ENCODE data around the gene LRP3. TPM values are rescaled to one million over a fixed set of nuclear protein-coding genes. Genes with fewer than 3 reads are reported as not detected.

Gene LRP3
- total RNA-seq, 1 experiment from 2014 or later: 39.4 TPM

DNA sequence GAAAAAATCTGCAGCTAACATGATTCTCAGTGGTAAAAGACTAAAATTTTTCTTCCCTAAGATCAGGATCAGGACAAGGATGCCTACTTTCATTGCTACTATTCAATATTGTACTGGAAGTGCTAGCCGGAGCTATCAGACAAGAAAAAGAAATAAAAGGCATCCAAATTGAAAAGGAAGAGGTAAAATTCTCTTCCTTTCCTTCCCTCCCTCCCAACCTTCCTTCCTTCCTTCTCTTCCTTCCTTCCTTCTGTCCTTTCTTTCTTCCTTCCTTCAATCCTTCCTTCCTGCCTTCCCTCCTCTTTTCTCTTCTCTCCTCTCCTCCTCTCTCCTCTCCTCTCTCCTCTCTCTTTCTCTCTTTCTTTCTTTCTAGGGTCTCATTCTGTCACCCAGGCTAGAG, 26.7 kb upstream of the LRP3 start:
- no peak overlapping the region for H3K4me3 ChIP-seq (ENCODE audit: low read depth, low read length, poor library complexity, severe bottlenecking)
- no peaks in the 10 kb centered on the region for H3K9me3 ChIP-seq (ENCODE audit: low read depth, low read length, poor library complexity, severe bottlenecking)
- no TSS peak for BruUV-seq (replicated peaks)
- intact Hi-C loops (cut with micrococcal nuclease; ENCODE audit: unreplicated experiment): no loop called here
- H3K36me3 ChIP-seq (ENCODE audit: insufficient read depth, low read length, poor library complexity, severe bottlenecking): no peaks in the 10 kb centered on the region
- H3K27me3 ChIP-seq (replicated peaks; ENCODE audit: insufficient read depth, low read depth, low read length, poor library complexity): no peaks in the 10 kb centered on the region
- DNase-seq (ENCODE audit: low spot score): no peak
- POLR2A ChIA-PET (ENCODE audit: low non-redundant PET): no interaction called here
- CTCF ChIA-PET: no interaction called here
- H3K4me1 ChIP-seq (ENCODE audit: insufficient read depth, low read length, poor library complexity, severe bottlenecking): no peaks in the 10 kb centered on the region
- no peak overlapping the region for H3K27ac ChIP-seq (ENCODE audit: low read depth, low read length, poor library complexity, severe bottlenecking)
- TF ChIP-seq, protein P1, sequence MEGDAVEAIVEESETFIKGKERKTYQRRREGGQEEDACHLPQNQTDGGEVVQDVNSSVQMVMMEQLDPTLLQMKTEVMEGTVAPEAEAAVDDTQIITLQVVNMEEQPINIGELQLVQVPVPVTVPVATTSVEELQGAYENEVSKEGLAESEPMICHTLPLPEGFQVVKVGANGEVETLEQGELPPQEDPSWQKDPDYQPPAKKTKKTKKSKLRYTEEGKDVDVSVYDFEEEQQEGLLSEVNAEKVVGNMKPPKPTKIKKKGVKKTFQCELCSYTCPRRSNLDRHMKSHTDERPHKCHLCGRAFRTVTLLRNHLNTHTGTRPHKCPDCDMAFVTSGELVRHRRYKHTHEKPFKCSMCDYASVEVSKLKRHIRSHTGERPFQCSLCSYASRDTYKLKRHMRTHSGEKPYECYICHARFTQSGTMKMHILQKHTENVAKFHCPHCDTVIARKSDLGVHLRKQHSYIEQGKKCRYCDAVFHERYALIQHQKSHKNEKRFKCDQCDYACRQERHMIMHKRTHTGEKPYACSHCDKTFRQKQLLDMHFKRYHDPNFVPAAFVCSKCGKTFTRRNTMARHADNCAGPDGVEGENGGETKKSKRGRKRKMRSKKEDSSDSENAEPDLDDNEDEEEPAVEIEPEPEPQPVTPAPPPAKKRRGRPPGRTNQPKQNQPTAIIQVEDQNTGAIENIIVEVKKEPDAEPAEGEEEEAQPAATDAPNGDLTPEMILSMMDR (conservative IDR thresholded peaks at IDR 0.05; ENCODE audit: low read depth, low read length): no peak
- no peak for TF ChIP-seq EZH2 (IDR thresholded peaks at IDR 0.05; ENCODE audit: borderline replicate concordance, low read depth, low read length, poor library complexity, severe bottlenecking)

DNA sequence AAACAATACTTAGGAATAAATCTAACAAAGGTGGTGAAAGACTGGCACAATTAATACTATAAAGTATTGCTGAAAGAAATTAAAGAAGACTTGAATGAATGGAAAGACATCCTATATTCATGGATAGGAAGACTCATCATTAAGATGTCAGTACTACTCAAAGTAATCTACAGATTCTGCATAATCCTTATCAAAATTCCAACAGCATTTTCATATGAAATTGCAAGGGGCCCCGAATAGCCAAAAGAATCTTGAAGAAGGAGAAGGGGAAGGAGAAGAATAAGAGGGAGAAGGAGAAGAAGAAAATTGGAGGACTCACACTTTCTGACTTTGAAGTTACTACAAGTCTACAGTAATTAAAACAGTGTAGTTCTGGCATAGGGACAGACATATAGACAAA, 25.6 kb upstream of the LRP3 start:
- Histone ChIP-seq H3K4me3 (ENCODE audit: low read depth, low read length, poor library complexity, severe bottlenecking) (no peak overlapping the region), H3K4me1 (ENCODE audit: insufficient read depth, low read length, poor library complexity, severe bottlenecking) (no peaks in the 10 kb centered on the region), H3K36me3 (ENCODE audit: insufficient read depth, low read length, poor library complexity, severe bottlenecking) (no peaks in the 10 kb centered on the region), H3K27me3 (replicated peaks; ENCODE audit: insufficient read depth, low read depth, low read length, poor library complexity) (no peaks in the 10 kb centered on the region), H3K27ac (ENCODE audit: low read depth, low read length, poor library complexity, severe bottlenecking) (no peak overlapping the region), H3K9me3 (ENCODE audit: low read depth, low read length, poor library complexity, severe bottlenecking) (no peaks in the 10 kb centered on the region)
- intact Hi-C loops (cut with micrococcal nuclease; ENCODE audit: unreplicated experiment): no loop called here
- CTCF ChIA-PET: no interaction called here
- TF ChIP-seq, protein P1 (conservative IDR thresholded peaks at IDR 0.05; ENCODE audit: low read depth, low read length): no peak
- TF ChIP-seq EZH2 (IDR thresholded peaks at IDR 0.05; ENCODE audit: borderline replicate concordance, low read depth, low read length, poor library complexity, severe bottlenecking): no peak
- BruUV-seq (replicated peaks): no TSS peak
- POLR2A ChIA-PET (ENCODE audit: low non-redundant PET): no interaction called here
- no peak for DNase-seq (ENCODE audit: low spot score)

DNA sequence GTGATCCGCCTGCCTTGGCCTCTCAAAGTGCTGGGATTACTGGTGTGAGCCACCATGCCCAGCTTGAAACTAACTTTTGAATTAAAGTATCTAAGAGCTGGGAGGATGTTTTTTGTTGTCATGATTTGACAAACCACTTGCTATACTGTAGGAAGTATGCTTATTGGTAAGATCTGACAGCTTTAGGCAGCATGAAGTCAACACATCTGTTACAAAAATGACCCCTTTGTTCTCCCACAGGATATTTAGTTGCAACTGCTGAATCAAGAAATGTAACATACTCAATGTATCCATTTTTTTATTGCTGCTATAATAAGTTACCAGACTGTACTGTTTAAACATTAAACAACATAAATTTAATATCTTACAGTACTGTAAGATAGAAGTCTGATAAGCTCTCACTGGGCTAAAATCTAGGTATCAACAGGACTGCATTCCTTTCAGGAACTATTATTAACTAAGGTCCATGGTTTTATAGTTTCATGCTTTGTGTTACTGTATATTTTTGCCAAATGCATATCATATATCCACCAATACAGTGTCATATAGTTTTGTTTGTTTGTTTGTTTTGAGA, 22.8 kb upstream of the LRP3 start:
- Histone ChIP-seq H3K4me3 (ENCODE audit: low read depth, low read length, poor library complexity, severe bottlenecking) (no peak overlapping the region), H3K36me3 (ENCODE audit: insufficient read depth, low read length, poor library complexity, severe bottlenecking) (no peaks in the 10 kb centered on the region), H3K27ac (ENCODE audit: low read depth, low read length, poor library complexity, severe bottlenecking) (no peak overlapping the region), H3K27me3 (replicated peaks; ENCODE audit: insufficient read depth, low read depth, low read length, poor library complexity) (no peaks in the 10 kb centered on the region), H3K4me1 (ENCODE audit: insufficient read depth, low read length, poor library complexity, severe bottlenecking) (no peaks in the 10 kb centered on the region), H3K9me3 (ENCODE audit: low read depth, low read length, poor library complexity, severe bottlenecking) (no peaks in the 10 kb centered on the region)
- no TSS peak for BruUV-seq (replicated peaks)
- no peak for DNase-seq (ENCODE audit: low spot score)
- CTCF ChIA-PET: no interaction called here
- intact Hi-C loops (cut with micrococcal nuclease; ENCODE audit: unreplicated experiment): no loop called here
- TF ChIP-seq EZH2 (IDR thresholded peaks at IDR 0.05; ENCODE audit: borderline replicate concordance, low read depth, low read length, poor library complexity, severe bottlenecking): no peak
- TF ChIP-seq, protein P1 (conservative IDR thresholded peaks at IDR 0.05; ENCODE audit: low read depth, low read length): no peak
- POLR2A ChIA-PET (ENCODE audit: low non-redundant PET): interaction anchor here (0.7 kb wide), 1 partner anchor 10 kb away, joined by 4 read pairs; no protein-coding TSS in a partner anchor

All from A673 (cell line).